H1 (cell line): Measurements from ENCODE around the gene NUBP2. TPM values are rescaled to one million over a fixed set of nuclear protein-coding genes. Genes with fewer than 3 reads are reported as not detected.

Experiments used
- CTCF ChIA-PET: fragments of 300-600 bp; sonication (Branson Sonifier 250); formaldehyde crosslinking; loops from one replicate; lab custom pipeline; 2021; ENCODE audit not compliant: partially characterized antibody; lab: Charles Lee
- POLR2A ChIA-PET: fragments of 300-600 bp; sonication (Branson Sonifier 250); formaldehyde crosslinking; loops from one replicate; lab custom pipeline; 2021; ENCODE audit warnings: inconsistent platforms; ENCODE audit not compliant: partially characterized antibody; lab: Charles Lee
- DNase-seq, 2 experiments: peaks; one replicate each; pipeline versions ENCODE4 v3.0.0 to v3.0.0-alpha.2; 2010 to 2022; ENCODE audit warnings: low spot score in 2 of 2, low read depth in 1 of 2, mixed read lengths in 1 of 2
- FAIRE-seq: peaks from 2 replicates; lab custom pipeline; 2011; peaks lifted over from hg19 to GRCh38; lab: Jason Lieb, UNC
- H2AFZ ChIP-seq: 2 replicates; pipeline ENCODE4 v1.8.1; 2012; ENCODE audit warnings: low read length, inconsistent platforms
- H2AK5ac ChIP-seq: 2 replicates; pipeline ENCODE4 v1.6.1; 2013; ENCODE audit warnings: low read depth, low read length
- H2BK120ac ChIP-seq: replicated peaks from 2 replicates; pipeline ENCODE3; 2013; ENCODE audit warnings: low read depth, low read length, inconsistent platforms
- H2BK12ac ChIP-seq: 2 replicates; pipeline ENCODE4 v1.6.1; 2013; ENCODE audit warnings: low read depth, low read length
- H2BK15ac ChIP-seq: 2 replicates; pipeline ENCODE4 v1.6.1; 2013; ENCODE audit warnings: low read length
- H2BK20ac ChIP-seq: 2 replicates; pipeline ENCODE4 v1.6.1; 2013; ENCODE audit warnings: low read length
- H2BK5ac ChIP-seq: 2 replicates; pipeline ENCODE4 v1.6.1; 2013; ENCODE audit warnings: low read depth, low read length
- H3K14ac ChIP-seq: 2 replicates; pipeline ENCODE4 v1.6.1; 2013; ENCODE audit warnings: inconsistent platforms; ENCODE audit not compliant: insufficient read length
- H3K18ac ChIP-seq: 2 replicates; pipeline ENCODE4 v1.6.1; 2013; ENCODE audit warnings: low read length; ENCODE audit errors: extremely low read depth
- H3K23ac ChIP-seq: 2 replicates; pipeline ENCODE4 v1.6.1; 2013; ENCODE audit warnings: inconsistent platforms; ENCODE audit not compliant: insufficient read length
- H3K23me2 ChIP-seq: 2 replicates; pipeline ENCODE4 v1.6.1; 2013; ENCODE audit warnings: low read depth, low read length
- H3K27ac ChIP-seq: 2 replicates; pipeline ENCODE4 v1.6.1; 2011; ENCODE audit warnings: low read depth, low read length, inconsistent platforms
- H3K27me3 ChIP-seq, 4 experiments: replicated peaks in 1 of 4; 1 replicate in 1 of 4; 2 replicates in 3 of 4; pipeline versions ENCODE4 v1.6.1 to v1.8.1; 2011 to 2013; ENCODE audit warnings: low read length in 3 of 4, mild to moderate bottlenecking in 3 of 4, inconsistent platforms in 2 of 4, mixed read lengths in 2 of 4, moderate library complexity in 1 of 4; ENCODE audit not compliant: control insufficient read depth in 3 of 4, insufficient read depth in 3 of 4; ENCODE audit errors: extremely low read depth in 1 of 4
- H3K36me3 ChIP-seq, 4 experiments: 2 replicates each; pipeline versions ENCODE4 v1.6.1 to v1.8.1; 2011 to 2013; ENCODE audit warnings: mild to moderate bottlenecking in 4 of 4, low read length in 3 of 4, moderate library complexity in 2 of 4, control low read depth in 1 of 4, inconsistent platforms in 1 of 4; ENCODE audit not compliant: insufficient read depth in 4 of 4, control insufficient read depth in 2 of 4
- H3K4ac ChIP-seq: replicated peaks from 2 replicates; pipeline ENCODE3; 2013; ENCODE audit warnings: low read length, low read depth, mixed read lengths, inconsistent platforms; ENCODE audit not compliant: insufficient read length
- H3K4me1 ChIP-seq, 4 experiments: replicated peaks in 1 of 4; 1 replicate in 1 of 4; 2 replicates in 3 of 4; pipeline versions ENCODE4 v1.6.1 to v1.8.1; 2011 to 2013; ENCODE audit warnings: low read length in 3 of 4, inconsistent platforms in 2 of 4, mixed read lengths in 1 of 4; ENCODE audit not compliant: insufficient read depth in 4 of 4, control insufficient read depth in 3 of 4
- H3K4me2 ChIP-seq, 2 experiments: 2 replicates each; pipeline versions ENCODE4 v1.6.1 to v1.8.1; 2011 to 2013; ENCODE audit warnings: low read depth in 2 of 2, low read length in 2 of 2, control low read depth in 1 of 2, inconsistent platforms in 1 of 2, mild to moderate bottlenecking in 1 of 2; ENCODE audit not compliant: insufficient read depth in 1 of 2
- H3K4me3 ChIP-seq, 4 experiments: fragments of 200-600, 300-600 bp in 1 of 4; sonication (generic), shearing (Covaris generic), sonication (Bioruptor Twin) in 1 of 4; 2 replicates each; pipeline versions ENCODE4 v1.5.1 to v1.8.1; 2011 to 2016; ENCODE audit warnings: low read length in 4 of 4, low read depth in 3 of 4, control low read depth in 2 of 4, inconsistent platforms in 2 of 4, mild to moderate bottlenecking in 2 of 4, mixed read lengths in 1 of 4, moderate library complexity in 1 of 4; ENCODE audit not compliant: insufficient read depth in 2 of 4; ENCODE audit errors: extremely low read depth in 1 of 4
- H3K56ac ChIP-seq: replicated peaks from 2 replicates; pipeline ENCODE3; 2013; ENCODE audit warnings: low read depth, mild to moderate bottlenecking, mixed read lengths, low read length, inconsistent platforms; ENCODE audit not compliant: insufficient read length
- H3K79me1 ChIP-seq: 2 replicates; pipeline ENCODE4 v1.6.1; 2013; ENCODE audit warnings: low read depth, low read length, control low read depth
- H3K79me2 ChIP-seq, 2 experiments: 2 replicates each; pipeline versions ENCODE4 v1.6.1 to v1.8.1; 2012 to 2013; ENCODE audit warnings: low read length in 2 of 2, mild to moderate bottlenecking in 2 of 2, inconsistent platforms in 1 of 2; ENCODE audit not compliant: insufficient read depth in 2 of 2, control insufficient read depth in 1 of 2
- H3K9ac ChIP-seq, 4 experiments: replicated peaks in 1 of 4; 1 replicate in 1 of 4; 2 replicates in 3 of 4; pipeline versions ENCODE4 v1.6.1 to v1.8.1; 2011 to 2013; ENCODE audit warnings: low read depth in 3 of 4, low read length in 3 of 4, control low read depth in 2 of 4, mild to moderate bottlenecking in 2 of 4, moderate library complexity in 2 of 4, inconsistent platforms in 1 of 4; ENCODE audit errors: extremely low read depth in 1 of 4
- H3K9me3 ChIP-seq, 2 experiments: 2 replicates each; pipeline versions ENCODE4 v1.6.1 to v1.8.1; 2012 to 2013; ENCODE audit warnings: mild to moderate bottlenecking in 2 of 2, moderate library complexity in 2 of 2, control low read depth in 1 of 2, inconsistent platforms in 1 of 2, low read depth in 1 of 2, low read length in 1 of 2, mixed read lengths in 1 of 2; ENCODE audit not compliant: insufficient read depth in 2 of 2
- H4K20me1 ChIP-seq, 2 experiments: replicated peaks in 1 of 2; 2 replicates each; pipeline versions ENCODE3 to v1.8.1; 2011 to 2013; ENCODE audit warnings: inconsistent platforms in 2 of 2, low read length in 2 of 2, mild to moderate bottlenecking in 1 of 2; ENCODE audit not compliant: insufficient read depth in 2 of 2, control insufficient read depth in 1 of 2
- H4K5ac ChIP-seq: 2 replicates; pipeline ENCODE4 v1.6.1; 2013; ENCODE audit warnings: low read length, low read depth, mixed read lengths, inconsistent platforms; ENCODE audit not compliant: insufficient read length
- H4K8ac ChIP-seq: 2 replicates; pipeline ENCODE4 v1.8.0; 2013; ENCODE audit warnings: mild to moderate bottlenecking, moderate library complexity, low read length, inconsistent platforms; ENCODE audit not compliant: insufficient read depth; ENCODE audit errors: extremely low read depth
- H4K91ac ChIP-seq: replicated peaks from 2 replicates; pipeline ENCODE3; 2013; ENCODE audit warnings: low read length, mixed read lengths, inconsistent platforms; ENCODE audit not compliant: insufficient read length
- CHD2 ChIP-seq: IDR thresholded peaks from 2 replicates; pipeline ENCODE4 v1.6.1; 2012; ENCODE audit warnings: low read length, improper control_type of control experiment
- KDM1A ChIP-seq: fragments of 200-600, 300-600 bp; sonication (generic); IDR thresholded peaks from 2 replicates; pipeline ENCODE4 v1.7.1; 2016; ENCODE audit warnings: mild to moderate bottlenecking, low read length, borderline replicate concordance
- SRF ChIP-seq: IDR thresholded peaks from 2 replicates; pipeline ENCODE4 v1.6.1; 2011; ENCODE audit warnings: mild to moderate bottlenecking, low read depth, low read length, moderate library complexity
- WGBS, 2 experiments: shearing (Covaris generic) in 1 of 2; methylation state at CpG; one replicate each; pipeline versions ENCODE4 v1.1.6 to v1.1.7; 2013 to 2015; ENCODE audit warnings: low lambda C conversion rate in 2 of 2, mixed read lengths in 2 of 2, inconsistent platforms in 1 of 2, low coverage in 1 of 2, missing lambda C conversion rate in 1 of 2; ENCODE audit not compliant: insufficient replicate concordance in 2 of 2, insufficient coverage in 1 of 2, insufficient read length in 1 of 2; ENCODE audit errors: extremely low coverage in 1 of 2, missing lambda C conversion rate in 1 of 2; 5-methylcytosine and 5-hydroxymethylcytosine counted together
- polyA plus RNA-seq, 7 experiments: library from polyadenylated mRNA; depleted of rRNA in 3 of 7; stranded (reverse) in 5 of 7; unstranded in 2 of 7; fragments of >200 nt in 5 of 7; fragments of 200-250 nt in 2 of 7; gene quantifications; 1 replicate in 5 of 7; 2 replicates in 1 of 7; 4 replicates in 1 of 7; pipeline versions ENCODE4 v1.2.1 to v1.2.3, GENCODE V29; 2011 to 2013; ENCODE audit warnings: missing spikeins in 2 of 7, mixed read lengths in 2 of 7
- total RNA-seq: library from RNA; stranded (reverse); fragmentation: NEBNext Ultra II Directional; extraction: Animal tissue kit (Norgen Biotek cat#: 25700); gene quantifications from 2 replicates; pipeline ENCODE4 v1.2.1, GENCODE V29; 2021

Gene NUBP2
- total and polyA plus RNA-seq, 2 of the 8 experiments (the other 6 are each of a cell fraction or from before 2014, with no cell fraction given): 70.3 to 96.9 TPM

DNA sequence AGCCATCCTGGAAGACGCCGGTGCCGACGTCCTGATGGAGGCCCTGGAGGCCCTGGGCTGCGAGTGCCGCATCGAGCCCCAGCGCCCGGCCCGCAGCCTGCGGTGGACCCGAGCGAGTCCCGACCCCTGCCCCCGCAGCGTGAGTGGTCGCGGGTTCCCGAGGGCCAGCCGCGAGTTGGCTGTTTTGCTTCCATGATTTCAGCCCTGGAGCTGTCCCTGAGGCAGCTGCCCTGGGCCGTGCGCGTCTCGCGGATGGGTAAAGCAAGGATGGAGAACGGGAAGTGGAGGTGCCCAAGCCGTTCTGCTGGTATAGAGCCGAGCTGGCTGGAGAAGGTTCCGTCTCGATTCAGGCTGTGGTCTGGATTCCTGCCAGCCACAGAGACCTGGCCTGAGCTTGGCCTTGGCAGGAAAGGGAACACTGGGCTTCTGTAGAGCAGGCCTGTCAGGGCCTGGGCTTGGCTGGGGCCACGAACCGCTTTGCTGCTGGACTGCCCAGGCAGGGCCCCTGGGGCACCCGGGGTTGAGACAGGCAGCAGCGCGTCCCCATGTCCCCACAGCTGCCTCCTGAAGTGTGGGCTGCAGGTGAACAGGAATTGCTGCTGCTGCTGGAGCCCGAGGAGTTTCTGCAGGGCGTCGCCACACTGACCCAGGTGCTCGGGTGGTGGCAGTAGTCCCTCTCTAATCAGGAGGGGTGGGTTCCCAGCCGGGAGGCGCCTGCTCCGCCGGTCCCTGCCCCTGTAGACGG is 8.9 kb upstream of the NUBP2 start:
- H3K4me1 ChIP-seq: peaks cover 0 to 12% (median 10%) of the 10 kb centered on the region in 4 experiments; a peak in 5 of 7 replicates
- H3K4ac ChIP-seq: no peak overlapping the region
- H3K23me2 ChIP-seq: peaks cover 17% of the 10 kb centered on the region
- no peak overlapping the region for H2AFZ ChIP-seq
- peak overlapping the region; percentile 70 to 90 for H3K4me2 ChIP-seq
- peaks cover 4% of the 10 kb centered on the region for H3K79me1 ChIP-seq
- peak overlapping the region; percentile 71 for H3K18ac ChIP-seq
- TF ChIP-seq CHD2: no peak
- no peak for TF ChIP-seq KDM1A
- no peak for TF ChIP-seq SRF
- POLR2A ChIA-PET: interaction anchor here (0.7 to 13.5 kb wide), 8 partner anchors 5 to 191 kb away, joined by 3 to 246 read pairs (median 10); partner anchors contain the start of genes EME2, JPT2, MRPS34 and NME3
- 49% methylated on average over 31 of the region's 45 CpGs; no CpG with 5 or more reads in 1 of the 2 experiments for WGBS, 2 experiments
- H2BK5ac ChIP-seq: peak overlapping the region; percentile 66; the same call in 1 of the 2 replicates
- H2BK12ac ChIP-seq: no peak overlapping the region
- peak overlapping the region; percentile 82 to 91 (median 82) for H3K4me3 ChIP-seq
- peaks cover 0 to 25% of the 10 kb centered on the region in 2 experiments for H4K20me1 ChIP-seq
- no peaks in the 10 kb centered on the region for H3K9me3 ChIP-seq
- H2BK20ac ChIP-seq: no peak overlapping the region
- no peak overlapping the region for H3K14ac ChIP-seq
- CTCF ChIA-PET: interaction anchor here (0.6 to 2.7 kb wide), 11 partner anchors 9 to 49 kb away, joined by 3 to 13 read pairs (median 4); partner anchors contain the start of genes IGFALS, NUBP2 and SPSB3
- peaks cover 0 to 23% (median 8%) of the 10 kb centered on the region in 4 experiments; a peak in 5 of 8 replicates for H3K36me3 ChIP-seq
- no peak overlapping the region for H3K27ac ChIP-seq
- H4K5ac ChIP-seq: peak overlapping the region; percentile 47
- no peak overlapping the region for H4K8ac ChIP-seq
- DNase-seq: no peak
- H2BK15ac ChIP-seq: no peak overlapping the region
- H3K27me3 ChIP-seq: no peaks in the 10 kb centered on the region
- H3K79me2 ChIP-seq: peaks cover 0 to 15% of the 10 kb centered on the region in 2 experiments; a peak in 1 of 4 replicates
- no peak overlapping the region for H3K23ac ChIP-seq
- FAIRE-seq: no peak
- H4K91ac ChIP-seq: peak overlapping the region; percentile 85
- peak overlapping the region; percentile 4 for H3K56ac ChIP-seq
- no peak overlapping the region; the same call in 1 of the 2 replicates for H2AK5ac ChIP-seq
- H2BK120ac ChIP-seq: no peak overlapping the region
- peak overlapping the region; percentile 56 to 68 (median 62) for H3K9ac ChIP-seq
